ENCODE results near the gene CREB5.

Gene CREB5

GRCh38 chr7:28656529-28656928 is 244.2 kb downstream of the CREB5 start:
- H3K27ac Mint-ChIP-seq, result no peak overlapping the region
- DNase-seq, result no peak
- no peak for ATAC-seq (replicated peaks)
- H3K4me1 Mint-ChIP-seq, result peaks cover 0 to 2% of the 10 kb centered on the region in 2 donors
- peaks cover 7 to 16% of the 10 kb centered on the region in 2 donors for H3K9me3 Mint-ChIP-seq
- no peak overlapping the region for H3K4me3 Mint-ChIP-seq
- peaks cover 9 to 11% of the 10 kb centered on the region in 2 donors for H3K27me3 Mint-ChIP-seq
- H3K36me3 Mint-ChIP-seq, result peaks cover 4 to 11% of the 10 kb centered on the region in 2 donors

GRCh38 chr7:28658381-28658780 is 246.1 kb downstream of the CREB5 start:
- no peak overlapping the region for H3K4me3 Mint-ChIP-seq
- peaks cover 6 to 9% of the 10 kb centered on the region in 2 donors for H3K4me1 Mint-ChIP-seq
- no peak overlapping the region for H3K27ac Mint-ChIP-seq
- peaks cover 21 to 23% of the 10 kb centered on the region in 2 donors for H3K27me3 Mint-ChIP-seq
- ATAC-seq (replicated peaks) (no peak), DNase-seq (no peak)
- peaks cover 4 to 12% of the 10 kb centered on the region in 2 donors for H3K36me3 Mint-ChIP-seq
- peaks cover 8 to 16% of the 10 kb centered on the region in 2 donors for H3K9me3 Mint-ChIP-seq

GRCh38 chr7:28660132-28660531 is 247.8 kb downstream of the CREB5 start:
- no peak for ATAC-seq (replicated peaks)
- H3K36me3 Mint-ChIP-seq, result peaks cover 4 to 12% of the 10 kb centered on the region in 2 donors
- no peak overlapping the region for H3K27ac Mint-ChIP-seq
- peaks cover 24 to 35% of the 10 kb centered on the region in 2 donors for H3K27me3 Mint-ChIP-seq
- peaks cover 6 to 9% of the 10 kb centered on the region in 2 donors for H3K4me1 Mint-ChIP-seq
- no peak for DNase-seq
- peaks cover 8 to 16% of the 10 kb centered on the region in 2 donors for H3K9me3 Mint-ChIP-seq
- no peak overlapping the region for H3K4me3 Mint-ChIP-seq

GRCh38 chr7:28661826-28662595 is 249.7 kb downstream of the CREB5 start:
- Mint-ChIP-seq H3K36me3 (peaks cover 4 to 12% of the 10 kb centered on the region in 2 donors), H3K9me3 (peaks cover 8 to 16% of the 10 kb centered on the region in 2 donors), H3K27ac (no peak overlapping the region), H3K4me3 (no peak overlapping the region), H3K27me3 (peaks cover 24 to 35% of the 10 kb centered on the region in 2 donors), H3K4me1 (peaks cover 6 to 9% of the 10 kb centered on the region in 2 donors)
- ATAC-seq (replicated peaks) (peak in 1 of 2 donors; percentile 39), DNase-seq (no peak)

GRCh38 chr7:28666154-28666553 is 253.8 kb downstream of the CREB5 start:
- H3K4me3 Mint-ChIP-seq, result no peak overlapping the region
- ATAC-seq (replicated peaks) (no peak), DNase-seq (no peak)
- peaks cover under 1 to 5% of the 10 kb centered on the region in 2 donors for H3K36me3 Mint-ChIP-seq
- peaks cover 6 to 9% of the 10 kb centered on the region in 2 donors for H3K4me1 Mint-ChIP-seq
- no peak overlapping the region for H3K27ac Mint-ChIP-seq
- peaks cover 1 to 2% of the 10 kb centered on the region in 2 donors for H3K9me3 Mint-ChIP-seq
- peaks cover 18 to 28% of the 10 kb centered on the region in 2 donors for H3K27me3 Mint-ChIP-seq

- Mint-ChIP-seq H3K27me3 (peaks cover 3 to 12% of the 10 kb centered on the region in 2 donors), H3K27ac (no peak overlapping the region), H3K9me3 (no peaks in the 10 kb centered on the region), H3K4me3 (no peak overlapping the region), H3K4me1 (no peaks in the 10 kb centered on the region), H3K36me3 (no peaks in the 10 kb centered on the region)
- ATAC-seq (replicated peaks) (no peak), DNase-seq (no peak)
Measured at GRCh38 chr7:28668085-28668484, 255.8 kb downstream of the CREB5 start.

GRCh38 chr7:28669330-28669729 is 257.0 kb downstream of the CREB5 start:
- H3K4me1 Mint-ChIP-seq, result no peaks in the 10 kb centered on the region
- peaks cover 2 to 6% of the 10 kb centered on the region in 2 donors for H3K27me3 Mint-ChIP-seq
- no peaks in the 10 kb centered on the region for H3K36me3 Mint-ChIP-seq
- no peak overlapping the region for H3K4me3 Mint-ChIP-seq
- H3K9me3 Mint-ChIP-seq, result no peaks in the 10 kb centered on the region
- ATAC-seq (replicated peaks), result no peak
- no peak for DNase-seq
- H3K27ac Mint-ChIP-seq, result no peak overlapping the region

- ATAC-seq (replicated peaks), result no peak
- no peak overlapping the region for H3K4me3 Mint-ChIP-seq
Measured at GRCh38 chr7:28671526-28671925, 259.2 kb downstream of the CREB5 start.

GRCh38 chr7:28672397-28672797 is 260.1 kb downstream of the CREB5 start:
- H3K27ac Mint-ChIP-seq, result no peak overlapping the region
- H3K27me3 Mint-ChIP-seq, result no peaks in the 10 kb centered on the region
- no peak for ATAC-seq (replicated peaks)
- H3K36me3 Mint-ChIP-seq, result no peaks in the 10 kb centered on the region
- H3K9me3 Mint-ChIP-seq, result no peaks in the 10 kb centered on the region
- H3K4me1 Mint-ChIP-seq, result no peaks in the 10 kb centered on the region
- no peak overlapping the region for H3K4me3 Mint-ChIP-seq
- no peak for DNase-seq

More at GRCh38 chr7:28671526-28671925, 259.2 kb downstream of the CREB5 start:
- H3K27me3 Mint-ChIP-seq, result no peaks in the 10 kb centered on the region
- no peaks in the 10 kb centered on the region for H3K4me1 Mint-ChIP-seq
- no peaks in the 10 kb centered on the region for H3K9me3 Mint-ChIP-seq
- no peak overlapping the region for H3K27ac Mint-ChIP-seq
- no peaks in the 10 kb centered on the region for H3K36me3 Mint-ChIP-seq
- no peak for DNase-seq

GRCh38 chr7:28674359-28674782 is 262.1 kb downstream of the CREB5 start:
- no peak overlapping the region for H3K27ac Mint-ChIP-seq
- no peaks in the 10 kb centered on the region for H3K36me3 Mint-ChIP-seq
- DNase-seq (no peak), ATAC-seq (replicated peaks) (no peak)
- H3K9me3 Mint-ChIP-seq, result no peaks in the 10 kb centered on the region
- H3K27me3 Mint-ChIP-seq, result no peaks in the 10 kb centered on the region
- no peak overlapping the region for H3K4me3 Mint-ChIP-seq
- H3K4me1 Mint-ChIP-seq, result no peaks in the 10 kb centered on the region

GRCh38 chr7:28675429-28675828 is 263.1 kb downstream of the CREB5 start:
- Mint-ChIP-seq H3K9me3 (no peaks in the 10 kb centered on the region), H3K27ac (no peak overlapping the region), H3K4me1 (no peaks in the 10 kb centered on the region), H3K4me3 (no peak overlapping the region), H3K36me3 (no peaks in the 10 kb centered on the region), H3K27me3 (no peaks in the 10 kb centered on the region)
- ATAC-seq (replicated peaks) (no peak), DNase-seq (no peak)

GRCh38 chr7:28677668-28678067 is 265.4 kb downstream of the CREB5 start:
- DNase-seq (no peak), ATAC-seq (replicated peaks) (no peak)
- no peak overlapping the region for H3K4me3 Mint-ChIP-seq
- H3K36me3 Mint-ChIP-seq, result no peaks in the 10 kb centered on the region
- peaks cover 9 to 13% of the 10 kb centered on the region in 2 donors for H3K27me3 Mint-ChIP-seq
- H3K27ac Mint-ChIP-seq, result no peak overlapping the region
- H3K4me1 Mint-ChIP-seq, result no peaks in the 10 kb centered on the region
- no peaks in the 10 kb centered on the region for H3K9me3 Mint-ChIP-seq

GRCh38 chr7:28678431-28678965 is 266.2 kb downstream of the CREB5 start:
- Mint-ChIP-seq H3K9me3 (no peaks in the 10 kb centered on the region), H3K27ac (no peak overlapping the region), H3K4me1 (no peaks in the 10 kb centered on the region), H3K27me3 (peaks cover 18 to 20% of the 10 kb centered on the region in 2 donors), H3K4me3 (no peak overlapping the region), H3K36me3 (no peaks in the 10 kb centered on the region)
- ATAC-seq (replicated peaks) (no peak), DNase-seq (no peak)

GRCh38 chr7:28681693-28682310 is 269.5 kb downstream of the CREB5 start:
- peaks cover 19 to 20% of the 10 kb centered on the region in 2 donors for H3K27me3 Mint-ChIP-seq
- peaks cover 0 to 5% of the 10 kb centered on the region in 2 donors for H3K4me1 Mint-ChIP-seq
- no peaks in the 10 kb centered on the region for H3K9me3 Mint-ChIP-seq
- DNase-seq (no peak), ATAC-seq (replicated peaks) (no peak)
- no peak overlapping the region for H3K27ac Mint-ChIP-seq
- H3K4me3 Mint-ChIP-seq, result no peak overlapping the region
- no peaks in the 10 kb centered on the region for H3K36me3 Mint-ChIP-seq
